Astrocyte (in vitro differentiated cells and primary cell): ENCODE results near the gene ADAMTS16. TPM values are rescaled to one million over a fixed set of nuclear protein-coding genes. Genes with fewer than 3 reads are reported as not detected.

Experiments
- DNase-seq: peaks from one replicate; pipeline ENCODE4 v3.0.0-alpha.2; 2010; ENCODE audit warnings: low read depth
- FAIRE-seq: peaks from 2 replicates; lab custom pipeline; 2011; peaks lifted over from hg19 to GRCh38; lab: Jason Lieb, UNC
- H2AFZ ChIP-seq: 2 replicates; pipeline ENCODE4 v1.6.0; 2012; ENCODE audit warnings: low read depth, low read length, inconsistent platforms
- H3K27ac ChIP-seq: 2 replicates; pipeline ENCODE4 v1.5.1; 2011; ENCODE audit warnings: low read depth, low read length, inconsistent platforms
- H3K27me3 ChIP-seq: 2 replicates; pipeline ENCODE4 v1.6.0; 2011; ENCODE audit warnings: low read length, inconsistent platforms; ENCODE audit not compliant: insufficient read depth
- H3K36me3 ChIP-seq: 2 replicates; pipeline ENCODE4 v1.5.1; 2011; ENCODE audit warnings: low read length, inconsistent platforms; ENCODE audit not compliant: insufficient read depth
- H3K4me1 ChIP-seq: 2 replicates; pipeline ENCODE4 v1.5.1; 2011; ENCODE audit warnings: low read length, inconsistent platforms; ENCODE audit not compliant: insufficient read depth
- H3K4me2 ChIP-seq: 2 replicates; pipeline ENCODE4 v1.6.0; 2012; ENCODE audit warnings: low read length, inconsistent platforms
- H3K4me3 ChIP-seq: 2 replicates; pipeline ENCODE4 v1.5.1; 2011; ENCODE audit warnings: low read depth, mild to moderate bottlenecking, low read length, inconsistent platforms; ENCODE audit not compliant: insufficient read depth
- H3K79me2 ChIP-seq: 2 replicates; pipeline ENCODE4 v1.6.0; 2012; ENCODE audit warnings: mild to moderate bottlenecking, low read length, inconsistent platforms; ENCODE audit not compliant: insufficient read depth
- H3K9ac ChIP-seq: 2 replicates; pipeline ENCODE4 v1.6.0; 2012; ENCODE audit warnings: mild to moderate bottlenecking, low read length, inconsistent platforms
- H3K9me3 ChIP-seq: 2 replicates; pipeline ENCODE4 v1.5.1; 2012; ENCODE audit warnings: low read depth, mild to moderate bottlenecking, low read length, inconsistent platforms; ENCODE audit not compliant: insufficient read depth
- H4K20me1 ChIP-seq: 2 replicates; pipeline ENCODE4 v1.6.0; 2012; ENCODE audit warnings: low read length, inconsistent platforms; ENCODE audit not compliant: insufficient read depth
- H3K27ac Mint-ChIP-seq: one replicate; pipeline ENCODE4 v1.8.0; 2021; ENCODE audit warnings: mild to moderate bottlenecking, mixed read lengths; ENCODE audit not compliant: unreplicated experiment
- H3K27me3 Mint-ChIP-seq: one replicate; pipeline ENCODE4 v1.8.0; 2021; ENCODE audit warnings: low read depth, mixed read lengths; ENCODE audit not compliant: unreplicated experiment
- H3K36me3 Mint-ChIP-seq: one replicate; pipeline ENCODE4 v1.8.0; 2021; ENCODE audit warnings: low read depth, mixed read lengths; ENCODE audit not compliant: unreplicated experiment
- H3K4me1 Mint-ChIP-seq: one replicate; pipeline ENCODE4 v1.8.0; 2021; ENCODE audit warnings: low read depth, mixed read lengths; ENCODE audit not compliant: unreplicated experiment
- H3K4me3 Mint-ChIP-seq: one replicate; pipeline ENCODE4 v1.8.0; 2021; ENCODE audit warnings: mild to moderate bottlenecking, moderate library complexity, mixed read lengths; ENCODE audit not compliant: unreplicated experiment
- H3K9me3 Mint-ChIP-seq: one replicate; pipeline ENCODE4 v1.8.0; 2021; ENCODE audit warnings: mild to moderate bottlenecking, mixed read lengths; ENCODE audit not compliant: unreplicated experiment
- CTCF ChIP-seq: IDR thresholded peaks from 2 replicates; pipeline ENCODE4 v1.5.1; 2011; ENCODE audit warnings: low read depth, mild to moderate bottlenecking, inconsistent platforms, low read length, moderate library complexity; ENCODE audit not compliant: insufficient read depth
- EZH2 ChIP-seq: IDR thresholded peaks from 2 replicates; pipeline ENCODE4 v1.6.1; 2012; ENCODE audit warnings: mild to moderate bottlenecking, low read length, inconsistent platforms; ENCODE audit not compliant: insufficient read depth
- total RNA-seq: library from RNA; stranded (reverse); gene quantifications from 2 replicates; pipeline ENCODE4 v1.2.1, GENCODE V29; 2021

Gene ADAMTS16
- total RNA-seq, 1 donor from 2014 or later: 5.7 TPM

- Histone ChIP-seq H2AFZ (no peak overlapping the region), H3K79me2 (no peaks in the 10 kb centered on the region), H3K27me3 (no peaks in the 10 kb centered on the region), H3K4me1 (peaks cover 9% of the 10 kb centered on the region), H3K9me3 (no peaks in the 10 kb centered on the region), H4K20me1 (no peaks in the 10 kb centered on the region), H3K27ac (no peak overlapping the region), H3K36me3 (no peaks in the 10 kb centered on the region), H3K9ac (no peak overlapping the region), H3K4me3 (no peak overlapping the region), H3K4me2 (no peak overlapping the region)
- Mint-ChIP-seq H3K27ac (no peak overlapping the region), H3K36me3 (no peaks in the 10 kb centered on the region), H3K27me3 (no peaks in the 10 kb centered on the region), H3K9me3 (no peaks in the 10 kb centered on the region), H3K4me3 (no peak overlapping the region), H3K4me1 (peaks cover 11% of the 10 kb centered on the region)
- DNase-seq: no peak
- FAIRE-seq: no peak
- TF ChIP-seq CTCF (no peak), EZH2 (no peak)
Observed at GRCh38 chr5:5369051-5369605, 229.0 kb downstream of the ADAMTS16 start.
